ENCODE measurements around the gene ZNF780B.
"Not testable (repeated sequence)": the region's sequence is repeated elsewhere in the genome, so short reads cannot be mapped to it uniquely, and the experiment has no call there.

The ZNF780B gene

DNA sequence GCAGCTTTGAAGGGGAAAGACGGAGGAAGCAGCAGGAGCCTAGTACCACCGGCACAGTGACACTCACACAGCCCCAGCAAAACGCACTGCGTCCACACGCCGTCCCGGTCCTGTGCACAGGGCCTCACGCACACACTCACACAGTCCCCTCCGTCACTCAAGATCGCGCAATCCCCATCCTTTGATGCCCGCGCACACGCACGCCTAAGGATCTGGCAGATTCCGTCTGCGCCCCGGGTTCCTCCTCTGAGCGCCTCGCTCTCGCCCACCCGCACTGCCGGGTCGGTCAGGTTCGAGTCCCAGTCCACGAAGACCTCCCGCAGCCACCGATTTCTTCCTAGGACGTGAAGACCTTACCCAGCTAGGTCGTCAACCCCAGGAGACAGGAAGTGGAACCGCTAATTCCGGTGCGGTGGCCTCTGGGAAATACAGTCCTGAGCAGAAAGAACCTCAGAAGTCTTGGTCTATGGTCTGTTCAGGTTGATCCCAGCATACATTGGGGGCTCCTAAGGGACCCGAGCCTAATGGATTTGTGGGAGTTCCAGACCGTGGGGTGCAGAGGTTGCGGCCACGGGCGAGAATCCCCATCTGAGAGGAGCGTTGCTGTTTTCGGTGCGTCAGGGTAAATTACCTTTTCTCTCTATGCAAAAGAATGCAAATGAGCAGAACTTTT, at the start of gene ZNF780B:
ZNF780B (minus strand) TSS at position 400 of the 673 bp plus-strand sequence. CDS start 5,899 bp downstream, outside the sequence.
- DNase-seq = peak; percentile 61 to 66

DNA sequence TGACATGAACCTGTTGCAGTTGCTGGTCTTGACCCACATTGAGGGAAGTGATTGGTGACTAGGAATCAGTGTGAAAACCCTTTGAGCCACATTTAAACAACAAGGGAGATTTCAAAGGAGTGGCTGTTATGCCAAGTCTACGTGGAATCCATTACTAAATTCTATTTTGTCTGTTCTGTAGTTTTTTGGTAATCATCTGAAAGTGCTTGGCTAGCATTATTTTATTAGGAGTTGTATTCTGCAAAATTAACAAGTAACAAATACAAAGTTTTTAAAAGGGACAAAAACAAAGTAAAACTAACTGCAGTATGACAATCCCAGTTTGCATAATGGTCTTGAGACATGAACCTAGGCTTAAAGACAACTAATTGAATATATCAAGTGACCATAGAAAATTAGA, 48.7 kb upstream of the ZNF780B start:
- no peak for DNase-seq

DNA sequence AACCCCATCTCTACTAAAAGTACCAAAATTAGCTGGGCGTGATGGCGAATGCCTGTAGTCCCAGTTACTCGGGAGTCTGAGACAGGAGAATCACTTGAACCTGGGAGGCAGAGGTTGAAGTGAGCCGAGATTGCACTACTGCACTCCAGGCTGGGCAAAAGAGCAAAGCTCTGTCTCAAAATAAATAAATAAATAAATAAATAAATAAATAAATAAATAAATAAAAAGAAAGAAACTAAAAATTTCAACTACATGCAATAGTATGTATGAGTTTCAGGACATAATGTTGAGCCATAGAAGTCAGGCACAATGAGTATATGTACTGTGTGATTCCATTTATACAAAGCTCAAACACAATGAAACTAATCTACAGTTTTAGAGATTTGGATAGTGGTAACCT, 47.6 kb upstream of the ZNF780B start:
- DNase-seq = no peak

DNA sequence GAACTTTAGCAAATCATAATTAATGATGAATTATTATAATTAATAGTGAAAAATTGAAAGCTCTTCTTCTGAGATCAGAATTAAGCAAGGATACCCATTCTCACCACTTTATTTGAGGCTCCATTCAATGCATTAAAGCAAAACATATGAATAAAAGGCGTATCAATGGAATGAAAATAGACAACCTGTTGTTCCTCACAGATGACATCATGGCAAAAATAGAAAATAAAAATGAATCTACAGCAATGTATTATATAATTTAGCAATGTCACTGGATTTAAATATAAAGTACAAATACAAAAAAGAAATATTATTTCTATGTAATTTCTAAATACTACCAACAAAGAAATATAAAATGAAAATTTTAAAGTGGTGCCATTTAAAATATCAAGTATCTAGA, 45.8 kb upstream of the ZNF780B start:
- DNase-seq = no peak

DNA sequence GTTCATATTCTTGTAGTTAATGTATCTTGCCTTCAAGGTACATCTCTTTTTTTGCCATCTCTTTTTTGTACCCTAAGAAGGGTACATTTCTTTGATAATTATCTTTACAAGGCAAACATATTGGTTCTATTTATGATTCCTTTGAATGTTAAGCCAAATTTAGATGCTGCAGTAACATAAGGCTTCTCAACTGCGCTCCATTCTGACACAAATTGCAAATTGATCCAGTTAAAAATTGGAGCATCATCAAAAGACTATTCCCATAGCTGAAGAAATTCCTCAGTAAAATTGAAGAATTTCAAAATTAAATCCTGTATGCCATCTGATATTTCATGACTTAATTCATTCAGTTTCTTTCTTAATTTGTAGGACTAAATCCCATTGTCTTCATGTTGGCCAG, 37.4 kb upstream of the ZNF780B start:
- no peak for DNase-seq

DNA sequence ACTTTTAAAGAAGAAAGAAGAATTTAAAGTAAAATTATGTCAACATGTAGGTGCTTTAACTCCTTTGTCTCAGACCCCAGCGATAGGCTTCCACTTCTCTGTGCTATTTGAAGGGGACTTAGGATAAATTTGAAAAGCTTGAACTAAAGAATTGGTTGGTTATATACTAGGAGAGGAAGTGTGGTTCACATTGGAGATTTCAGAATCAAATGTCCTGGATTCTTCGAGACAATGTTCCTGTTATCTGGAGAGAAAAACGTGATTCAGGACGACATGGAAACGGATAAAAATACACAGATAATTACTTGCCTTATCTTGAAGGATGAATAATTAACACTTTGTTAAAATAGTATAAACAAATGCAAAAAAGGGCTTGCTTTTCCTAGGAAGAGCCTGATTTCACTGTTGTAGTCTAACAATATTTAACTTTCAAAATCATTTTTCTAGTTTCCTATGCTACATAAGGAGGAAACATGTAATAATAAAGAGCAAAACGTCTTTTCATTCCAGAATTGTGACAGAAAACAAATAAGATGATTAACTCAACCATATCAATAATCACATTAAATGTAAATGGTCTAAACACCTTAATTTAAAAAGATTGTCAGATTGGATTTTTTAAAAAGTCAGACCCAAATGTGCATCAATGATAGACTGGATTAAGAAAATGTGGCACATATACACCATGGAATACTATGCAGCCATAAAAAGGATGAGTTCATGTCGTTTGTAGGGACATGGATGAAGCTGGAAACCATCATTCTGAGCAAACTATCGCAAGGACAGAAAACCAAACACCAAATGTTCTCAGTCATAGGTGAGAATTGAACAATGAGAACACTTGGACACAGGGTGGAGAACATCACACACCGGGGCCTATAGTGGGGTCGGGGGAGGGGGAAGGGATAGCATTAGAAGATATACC, 35.4 kb upstream of the ZNF780B start:
- no peak for DNase-seq

DNA sequence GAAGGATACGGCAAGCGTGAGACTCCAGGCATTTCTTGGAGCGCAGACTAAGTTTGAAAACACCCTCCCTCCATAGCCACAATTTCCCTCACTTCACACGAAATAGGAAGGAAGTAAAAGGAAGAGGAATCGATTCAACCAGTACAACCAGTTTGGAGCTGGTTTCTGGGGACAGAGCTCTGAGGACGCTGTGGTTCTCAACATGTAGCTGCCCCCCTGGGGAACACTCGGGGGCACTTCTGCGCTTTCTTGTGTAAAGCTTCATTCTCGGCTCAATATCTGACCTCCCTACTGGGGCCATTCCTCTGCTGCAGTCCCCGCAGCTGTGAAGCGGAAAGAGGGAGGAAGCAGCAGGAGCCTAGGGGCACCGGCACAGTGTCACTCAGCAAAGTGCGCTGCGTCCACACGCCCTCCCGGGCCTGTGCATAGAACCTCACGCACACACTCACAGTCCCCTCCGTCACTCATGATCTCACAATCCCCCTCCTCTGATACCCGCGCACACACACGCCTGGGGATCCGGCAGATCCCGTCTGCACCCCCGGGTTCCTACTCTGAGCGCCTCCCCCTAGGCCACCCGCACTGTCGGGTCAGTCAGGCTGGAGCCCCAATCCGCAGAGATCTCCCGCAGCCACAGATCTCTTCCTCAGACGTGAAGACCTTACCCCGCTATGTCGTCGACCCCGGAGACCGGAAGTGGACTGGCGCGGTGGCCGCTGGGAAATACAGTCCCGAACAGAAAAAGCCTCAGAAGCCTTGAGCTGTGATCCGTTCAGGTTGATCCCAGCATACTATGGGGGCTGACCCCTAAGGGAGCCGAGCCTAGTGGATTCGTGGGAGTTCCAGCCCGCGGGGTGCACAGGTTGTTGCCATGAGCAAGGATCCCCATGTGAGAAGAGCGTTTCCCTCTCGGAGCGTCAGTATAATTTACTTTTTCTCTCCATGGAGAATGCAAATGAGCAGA, 34.5 kb upstream of the ZNF780B start, which contains the start of gene ZNF780A:
ZNF780A (minus strand) TSS at position 703 of the 964 bp plus-strand sequence. CDS start 6,190 bp downstream, outside the sequence.
- peak; percentile 73 to 78 for DNase-seq

DNA sequence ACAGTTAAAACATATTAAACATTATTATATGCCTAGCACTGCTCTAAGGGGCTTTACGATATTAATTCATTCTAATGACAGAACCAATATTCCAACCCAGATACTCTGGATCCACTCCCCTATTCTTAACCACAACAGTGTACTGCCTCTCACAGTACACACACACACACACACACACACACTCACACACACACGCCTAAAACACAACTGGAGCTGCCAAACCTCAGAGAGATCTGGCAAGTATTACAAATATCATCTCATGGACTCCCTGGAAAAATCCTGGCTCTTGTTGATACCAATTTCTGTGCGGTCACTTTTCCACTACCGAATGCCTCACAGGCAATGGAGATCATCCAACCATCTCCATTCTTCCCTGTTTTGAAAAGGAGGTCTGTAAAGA, 33.4 kb upstream of the ZNF780B start:
- peak in 1 of 2 donors; percentile 27 for DNase-seq

DNA sequence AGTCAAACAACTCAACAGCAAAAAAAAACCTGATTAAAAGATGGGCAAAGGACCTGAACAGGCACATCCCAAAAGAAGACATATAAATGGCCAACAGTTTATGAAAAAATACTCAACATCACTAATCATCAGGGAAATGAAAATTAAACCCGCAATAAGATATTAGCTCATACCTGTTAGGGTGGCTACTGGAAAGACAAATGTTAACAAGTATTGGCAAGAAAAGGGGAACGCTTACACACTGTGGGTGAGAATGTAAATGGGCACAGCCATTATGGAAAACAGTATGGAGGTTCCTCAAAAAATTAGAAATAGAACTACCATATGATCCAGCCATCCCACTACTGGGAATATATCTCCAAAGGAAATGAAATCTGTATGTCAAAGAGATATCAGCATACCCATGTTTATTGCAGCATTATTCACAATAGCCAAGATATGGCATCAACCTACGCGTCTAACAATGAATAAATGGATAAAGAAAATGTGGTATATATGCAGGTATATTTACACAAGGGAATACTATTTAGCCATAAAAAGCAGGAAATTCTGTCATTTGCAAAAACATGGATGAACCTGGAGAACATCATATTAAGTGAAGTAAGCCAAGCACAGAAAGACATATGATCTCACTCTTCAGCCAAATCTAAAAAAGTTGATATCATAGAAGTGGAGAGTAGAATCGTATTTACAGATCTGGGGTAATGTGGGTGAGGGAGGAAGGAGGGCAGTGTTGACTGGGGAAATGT, 32.4 kb upstream of the ZNF780B start:
- no peak for DNase-seq

DNA sequence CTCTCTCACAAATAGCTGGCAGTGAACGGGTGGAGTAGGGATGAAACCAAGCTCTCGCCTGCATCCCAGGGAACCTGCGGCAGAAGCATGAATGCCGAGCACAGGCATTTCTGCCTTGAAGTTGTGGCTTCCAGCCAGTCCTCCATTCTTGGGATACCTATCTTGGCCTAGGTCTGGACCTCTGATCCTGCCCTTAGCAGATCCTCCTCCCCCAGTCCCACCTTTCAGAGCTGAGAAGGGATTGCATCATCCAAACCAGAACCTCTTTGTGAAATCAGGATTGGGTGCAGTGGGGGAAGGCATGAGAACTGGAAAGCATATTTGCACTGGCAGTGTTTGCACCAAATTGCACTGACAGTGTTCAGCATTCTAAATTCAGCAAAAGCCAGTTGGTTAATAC, 28.9 kb upstream of the ZNF780B start:
- DNase-seq = no peak

DNA sequence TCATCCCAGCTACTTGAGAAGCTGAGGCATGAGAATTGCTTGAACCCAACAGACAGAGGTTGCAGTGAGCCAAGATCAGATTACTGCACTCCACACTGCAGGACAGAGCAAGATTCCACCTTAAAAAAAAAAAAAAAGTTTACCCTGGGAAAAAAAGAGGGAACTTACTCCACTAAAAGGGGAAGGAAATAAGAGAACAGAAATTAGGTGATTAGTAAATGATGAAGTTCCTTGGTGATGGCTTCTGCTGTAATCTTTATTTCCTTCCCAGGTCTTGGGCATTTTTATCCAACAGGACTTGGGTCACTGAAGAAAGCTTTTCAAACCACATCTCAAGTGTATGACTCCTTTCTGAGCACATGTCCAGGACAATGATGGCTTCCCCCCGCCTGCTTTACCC, 25.4 kb upstream of the ZNF780B start:
- no peak for DNase-seq

DNA sequence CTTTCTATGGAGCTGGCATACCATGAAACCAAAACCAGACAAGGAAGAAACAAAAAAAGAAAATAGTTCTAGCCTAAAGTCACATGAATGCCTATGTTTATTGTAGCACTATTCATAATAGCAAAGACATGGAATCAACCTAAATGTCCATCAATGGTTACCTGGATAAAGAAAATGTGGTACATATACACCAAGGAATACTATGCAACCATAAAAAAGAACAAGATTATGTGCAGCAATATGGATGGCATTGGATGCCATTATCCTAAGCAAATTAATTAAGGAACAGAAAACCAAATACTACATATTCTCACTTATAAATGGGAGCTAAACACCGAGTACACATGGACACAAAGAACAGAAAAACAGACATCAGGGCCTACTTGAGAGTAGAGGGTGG, 24.3 kb upstream of the ZNF780B start:
- no peak for DNase-seq

DNA sequence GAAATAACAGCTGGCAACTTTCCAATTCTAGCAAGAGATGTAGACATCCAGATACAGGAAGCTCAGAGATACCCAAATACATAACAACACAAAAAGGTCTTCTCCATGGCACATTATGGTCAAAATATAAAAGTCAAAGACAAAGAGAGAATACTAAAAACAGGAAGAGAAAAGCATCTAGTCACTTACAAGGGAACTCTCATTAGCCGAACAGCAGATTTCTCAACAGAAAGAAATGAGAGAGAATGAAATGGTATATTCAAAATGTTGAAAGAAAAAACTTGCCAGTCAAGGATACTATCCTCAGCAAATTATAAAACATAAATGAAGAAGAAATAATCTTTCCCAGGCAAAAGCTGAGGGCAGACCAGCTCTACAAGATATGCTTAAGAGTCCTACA, 22.3 kb upstream of the ZNF780B start:
- DNase-seq = no peak

DNA sequence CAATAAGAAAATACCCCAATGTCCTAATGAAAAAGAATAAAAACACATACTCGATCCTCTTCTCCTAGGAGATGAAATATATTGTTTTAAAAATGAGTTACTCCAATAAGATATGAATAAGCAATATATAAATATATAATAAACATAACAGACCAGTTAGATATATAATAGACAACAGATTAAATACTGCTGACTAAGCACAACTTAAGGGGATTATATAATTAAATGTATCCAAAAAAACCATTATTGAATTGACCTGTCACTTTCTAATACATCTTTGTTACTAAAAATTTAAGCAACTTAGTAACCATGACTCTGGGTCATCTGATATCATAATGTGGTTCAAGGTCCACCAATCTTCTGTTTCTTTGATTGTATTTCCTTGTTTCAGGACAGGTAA, 14.0 kb upstream of the ZNF780B start:
- no peak for DNase-seq

DNA sequence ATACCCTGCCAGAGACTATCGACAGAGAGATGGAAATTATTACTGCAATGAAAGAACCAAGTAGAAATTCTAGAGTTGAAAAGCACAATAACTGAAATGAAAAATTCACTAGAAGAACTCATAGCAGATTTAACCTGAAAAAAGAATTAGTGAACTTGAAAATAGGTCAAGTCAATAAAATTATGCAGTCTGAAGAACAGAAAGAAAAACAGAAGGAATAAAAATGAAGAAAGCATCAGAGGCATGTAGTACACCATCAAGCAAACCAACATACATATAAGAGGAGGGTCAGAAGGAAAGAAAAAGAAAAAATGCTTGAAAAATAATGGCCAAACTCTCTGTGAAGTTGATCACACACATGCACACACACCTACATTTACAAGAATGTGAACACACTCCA, 3.6 kb upstream of the ZNF780B start:
- no peak for DNase-seq

DNA sequence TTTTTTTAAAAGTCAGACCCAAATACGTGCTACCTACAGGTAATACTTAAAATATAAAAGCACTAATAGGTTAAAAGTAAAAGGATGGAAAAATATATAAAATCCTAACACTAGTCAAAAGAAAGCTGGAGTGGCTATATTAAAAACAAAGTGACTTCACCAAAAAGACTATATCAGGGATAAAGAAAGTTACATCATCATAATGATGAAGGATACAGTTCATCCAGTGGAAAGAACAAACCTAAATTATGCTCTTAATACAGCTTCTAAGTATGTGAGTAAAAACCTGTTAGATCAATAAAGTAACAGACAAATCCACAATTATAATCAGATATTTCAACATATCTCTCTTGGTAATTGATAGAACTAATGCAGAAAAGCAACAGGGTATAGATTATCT, 1.1 kb upstream of the ZNF780B start:
- DNase-seq = no peak

DNA sequence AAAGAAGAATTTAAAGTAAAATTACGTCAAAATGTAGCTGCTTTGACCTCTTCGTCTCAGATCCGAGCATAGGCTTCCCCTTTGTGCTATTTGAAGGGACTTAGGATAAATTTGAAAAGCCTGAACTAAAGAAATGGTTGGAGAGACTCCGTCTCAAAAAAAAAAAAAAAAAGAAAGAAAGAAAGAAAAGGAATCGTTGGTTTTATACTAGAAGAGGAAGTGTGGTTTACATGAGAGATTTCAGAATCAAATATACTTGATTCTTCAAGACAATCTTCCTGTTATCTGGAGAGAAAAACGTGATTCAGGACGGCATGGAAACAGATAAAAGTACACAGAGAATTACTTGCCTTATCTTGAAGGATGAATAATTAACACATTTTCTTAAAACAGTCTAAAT, 474 bp upstream of the ZNF780B start:
- no peak for DNase-seq

DNA sequence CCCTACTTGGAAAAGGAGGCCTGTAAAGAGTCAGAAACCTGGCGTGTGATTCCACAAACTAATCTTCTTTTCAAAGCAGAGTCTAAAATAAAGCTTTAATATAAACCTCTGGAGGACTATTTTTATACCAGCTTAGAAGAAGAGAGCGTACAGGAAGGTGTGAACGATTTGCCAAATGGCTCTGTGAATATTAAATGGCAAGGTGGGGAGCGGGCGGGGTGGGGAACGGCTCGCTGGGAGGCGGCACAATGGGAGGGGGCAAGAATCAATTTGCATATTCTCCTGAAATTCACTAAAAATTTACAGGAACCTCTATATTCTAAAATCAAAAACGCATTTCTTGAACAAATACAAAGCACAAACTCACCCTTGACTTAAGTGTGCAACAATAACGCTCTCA, 982 bp downstream of the ZNF780B start:
- DNase-seq = no peak

DNA sequence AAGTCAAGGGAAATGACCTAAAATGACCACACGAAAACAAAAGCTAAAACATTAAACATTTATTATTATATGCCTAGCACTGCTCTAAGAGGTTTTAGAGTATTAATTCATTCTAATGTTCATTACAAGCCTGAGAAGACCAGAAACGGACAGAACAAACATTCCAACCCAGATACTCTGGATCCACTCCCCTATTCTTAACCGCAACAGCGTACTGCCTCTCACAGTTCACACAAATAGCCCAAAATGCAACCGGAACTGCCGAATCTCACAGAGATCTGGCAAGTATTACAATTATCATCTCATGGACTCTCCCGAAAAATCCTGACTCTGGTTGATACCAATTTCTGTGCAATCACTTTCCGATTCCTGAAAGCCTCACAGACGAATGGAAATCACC, 1.4 kb downstream of the ZNF780B start:
- DNase-seq = no peak

DNA sequence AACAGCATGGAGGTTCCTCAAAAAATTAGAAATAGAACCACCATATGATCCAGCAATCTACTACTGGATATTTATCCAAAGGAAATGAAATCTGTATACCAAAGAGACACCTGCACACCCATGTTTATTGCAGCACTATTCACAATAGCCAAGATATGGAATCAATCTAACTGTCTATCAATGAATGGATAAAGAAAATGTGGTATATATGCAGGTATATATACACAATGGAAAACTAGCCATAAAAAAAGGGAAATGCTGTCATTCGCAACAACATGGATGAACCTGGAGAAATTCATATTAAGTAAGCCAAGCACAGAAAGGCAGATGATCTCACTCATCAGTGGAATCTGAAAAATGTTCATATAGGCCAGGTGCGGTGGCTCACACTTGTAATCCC, 2.5 kb downstream of the ZNF780B start:
- no peak for DNase-seq

DNA sequence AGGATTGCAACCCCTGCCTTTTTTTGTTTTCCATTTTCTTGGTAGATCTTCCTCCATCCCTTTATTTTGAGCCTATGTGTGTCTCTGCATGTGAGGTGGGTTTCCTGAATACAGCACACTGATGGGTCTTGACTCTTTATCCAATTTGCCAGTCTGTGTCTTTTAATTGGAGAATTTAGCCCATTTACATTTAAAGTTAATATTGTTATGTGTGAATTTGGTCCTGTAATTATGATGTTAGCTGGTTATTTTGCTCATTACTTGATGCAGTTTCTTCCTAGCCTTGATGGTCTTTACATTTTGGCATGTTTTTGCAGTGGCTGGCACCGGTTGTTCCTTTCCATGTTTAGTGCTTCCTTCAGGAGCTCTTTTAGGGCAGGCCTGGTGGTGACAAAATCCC, 14.3 kb downstream of the ZNF780B start:
- DNase-seq = not testable (repeated sequence)

DNA sequence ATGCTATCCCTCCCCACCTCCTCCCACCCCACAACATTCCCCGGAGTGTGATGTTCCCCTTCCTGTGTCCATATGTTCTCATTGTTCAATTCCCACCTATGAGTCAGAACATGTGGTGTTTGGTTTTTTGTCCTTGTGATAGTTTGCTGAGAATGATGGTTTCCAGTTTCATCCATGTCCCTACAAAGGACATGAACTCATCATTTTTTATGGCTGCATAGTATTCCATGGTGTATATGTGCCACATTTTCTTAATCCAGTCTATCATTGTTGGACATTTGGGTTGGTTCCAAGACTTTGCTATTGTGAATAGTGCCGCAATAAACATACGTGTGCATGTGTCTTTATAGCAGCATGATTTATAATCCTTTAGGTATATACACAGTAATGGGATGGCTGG, 18.0 kb downstream of the ZNF780B start:
- not testable (repeated sequence) for DNase-seq
